HG03025 (cell line): ENCODE results near the gene PALLD.
A peak's percentile ranks its signal among the peaks of the same experiment; 100 is the strongest.

Experiments used
- ATAC-seq: cut with Tn5 transposase; IDR thresholded peaks from one replicate; pipeline ENCODE4 v1.9.1; 2021; ENCODE audit warnings: mild to moderate bottlenecking, moderate library complexity; ENCODE audit not compliant: unreplicated experiment, low FRiP score

PALLD gene

DNA sequence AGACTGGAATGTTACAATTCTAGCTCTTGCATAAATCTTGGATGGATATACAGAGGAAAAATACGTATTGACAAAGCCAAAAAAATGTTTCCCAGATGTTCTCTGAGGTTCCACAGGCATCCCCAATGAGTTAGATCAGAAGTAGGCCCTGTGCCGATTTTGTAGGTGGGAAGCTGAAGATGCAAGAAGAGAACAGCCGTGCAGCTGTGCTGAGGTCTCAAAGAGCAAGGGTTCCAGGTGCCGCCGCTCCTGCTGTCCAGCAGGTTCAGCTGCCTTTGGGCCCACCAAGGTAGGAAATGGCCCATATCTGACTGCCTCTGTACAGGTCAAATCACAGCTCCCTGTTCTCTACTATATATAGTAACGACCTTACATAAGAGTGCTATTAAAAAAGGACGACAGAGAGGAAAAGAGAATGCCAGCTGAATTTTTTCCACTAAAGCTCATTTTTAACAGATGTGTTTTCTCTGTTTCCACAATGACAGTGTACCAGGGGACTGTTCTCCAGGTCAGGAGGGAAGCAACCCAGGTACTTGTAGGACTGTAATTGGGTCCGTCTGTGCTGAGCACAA, 357.6 kb downstream of the PALLD start:
- no peak for ATAC-seq

DNA sequence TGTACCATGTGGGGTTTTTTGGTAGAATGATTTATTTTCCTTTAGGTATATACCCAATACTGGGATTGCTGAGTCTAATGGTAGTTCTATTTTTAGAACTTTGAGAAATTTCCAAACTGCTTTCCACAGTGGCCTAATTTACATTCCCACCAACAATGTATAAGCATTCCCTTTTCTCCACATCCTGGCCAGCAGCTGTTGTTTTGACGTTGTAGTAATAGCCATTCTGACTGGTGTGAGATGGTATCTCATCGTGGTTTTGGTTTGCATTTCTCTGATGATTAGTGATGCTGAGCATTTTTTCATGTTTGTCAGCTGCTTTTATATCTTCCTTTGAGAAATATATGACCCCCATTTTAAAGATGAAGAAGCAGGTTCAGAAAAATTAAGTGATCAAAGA, 359.5 kb downstream of the PALLD start:
- no peak for ATAC-seq

DNA sequence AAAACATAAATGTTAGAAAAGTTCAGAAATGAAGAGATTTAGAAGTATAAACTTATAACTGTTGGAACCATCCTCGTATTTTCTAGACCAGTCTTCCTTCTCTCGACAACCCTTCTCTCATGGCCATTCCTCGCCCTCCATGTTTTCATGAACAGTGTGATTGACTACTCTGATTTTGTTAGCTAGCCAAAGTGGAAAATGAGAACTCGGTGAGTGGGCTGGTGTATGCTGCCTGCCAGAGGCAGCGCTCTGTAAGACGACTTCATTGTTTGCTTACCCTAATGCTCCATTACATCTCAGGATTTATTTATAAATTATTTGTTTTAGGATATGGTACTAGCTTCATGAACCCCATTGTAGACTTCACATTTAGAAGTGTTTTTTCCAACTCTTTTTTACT, 360.2 kb downstream of the PALLD start:
- ATAC-seq, result no peak

DNA sequence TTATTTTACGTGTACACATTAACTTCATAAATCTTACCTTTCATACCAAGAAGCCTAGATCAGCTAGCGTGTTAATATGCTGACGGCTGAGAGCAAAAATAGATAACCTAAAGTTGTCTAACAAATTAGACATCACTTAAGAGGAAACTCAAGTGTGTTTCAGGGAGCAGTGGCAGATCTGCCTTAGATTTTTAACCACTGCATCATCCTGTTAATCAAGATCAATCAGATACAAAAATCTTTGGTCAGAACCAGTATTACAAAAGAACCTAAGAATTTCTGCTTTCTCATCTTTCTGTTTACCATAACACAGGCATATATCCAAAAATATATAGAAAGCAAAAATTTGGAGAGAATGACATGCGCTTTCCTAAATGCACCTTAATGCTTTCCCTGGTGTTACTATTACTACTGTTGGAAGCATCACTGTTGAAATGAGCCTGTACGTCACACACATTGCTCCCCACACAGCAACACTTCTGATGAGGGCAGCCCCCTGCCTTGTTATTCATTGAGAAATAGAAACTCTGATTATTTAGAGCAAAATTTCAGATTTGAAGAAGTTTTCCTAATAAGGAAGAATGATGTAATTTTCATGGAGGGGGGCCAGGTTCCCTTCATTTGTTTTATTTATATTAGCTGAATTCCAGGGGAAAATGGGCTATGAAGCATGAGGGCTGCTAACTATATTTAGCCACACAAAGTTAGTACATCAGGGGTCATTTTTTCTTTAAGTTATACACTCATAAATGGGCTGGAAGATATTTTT, 360.9 kb downstream of the PALLD start:
- no peak for ATAC-seq

DNA sequence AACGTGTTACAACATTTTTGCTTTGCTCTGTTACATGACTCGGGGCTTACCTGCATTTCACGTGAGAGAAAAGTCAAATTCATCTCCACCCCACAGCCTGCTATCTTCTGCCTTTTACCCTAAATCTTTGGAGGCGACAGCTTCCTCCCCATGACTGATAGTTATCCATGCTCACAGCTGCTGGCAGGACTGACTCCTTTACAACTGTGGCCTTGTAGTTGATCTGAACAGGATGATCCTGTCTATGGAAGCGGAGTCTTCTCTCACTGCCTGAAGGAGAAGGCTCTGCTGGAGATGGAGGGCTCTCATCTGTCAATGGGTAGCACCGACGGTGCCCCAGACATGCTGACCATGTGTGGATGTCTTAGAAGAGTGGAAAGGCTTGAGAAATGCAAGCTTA, 362.2 kb downstream of the PALLD start:
- ATAC-seq, result no peak

DNA sequence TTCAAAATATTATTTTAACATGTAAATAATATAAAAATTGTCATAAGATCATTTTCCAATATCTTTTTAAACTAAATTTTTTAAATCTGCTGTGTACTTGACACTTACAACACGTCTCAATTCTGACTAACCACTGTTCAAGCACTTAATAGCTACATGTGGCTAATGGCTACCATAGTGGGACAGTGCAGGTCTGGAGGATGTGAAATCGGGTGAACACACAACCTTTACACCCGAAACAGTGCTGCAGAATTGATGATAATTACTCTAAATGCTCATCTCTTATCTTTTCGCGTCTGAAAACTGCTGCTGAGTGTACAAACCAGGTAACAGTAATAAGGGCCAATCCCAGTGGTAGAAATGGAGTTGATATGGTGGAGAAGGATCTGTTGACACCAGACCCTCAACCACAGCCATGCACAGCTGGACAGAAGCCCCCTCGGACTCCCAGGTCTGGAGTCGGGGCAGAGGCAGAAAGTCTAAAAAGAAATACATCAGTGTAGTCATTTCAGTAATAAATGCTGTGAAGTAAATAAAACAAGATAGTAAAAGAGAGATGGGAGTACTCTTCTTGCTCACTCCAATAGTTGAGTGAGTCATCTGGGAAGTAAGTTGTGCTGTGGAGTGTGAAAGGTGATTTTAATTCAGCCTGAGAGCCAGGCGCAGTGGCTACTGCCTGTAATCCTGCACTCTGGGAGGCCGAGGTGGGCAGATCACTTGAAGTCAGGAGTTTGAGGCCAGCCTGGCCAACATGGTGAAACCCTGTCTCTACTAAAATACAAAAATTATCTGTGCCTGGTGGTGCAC, 363.2 kb downstream of the PALLD start:
- ATAC-seq, result peak; percentile 87

DNA sequence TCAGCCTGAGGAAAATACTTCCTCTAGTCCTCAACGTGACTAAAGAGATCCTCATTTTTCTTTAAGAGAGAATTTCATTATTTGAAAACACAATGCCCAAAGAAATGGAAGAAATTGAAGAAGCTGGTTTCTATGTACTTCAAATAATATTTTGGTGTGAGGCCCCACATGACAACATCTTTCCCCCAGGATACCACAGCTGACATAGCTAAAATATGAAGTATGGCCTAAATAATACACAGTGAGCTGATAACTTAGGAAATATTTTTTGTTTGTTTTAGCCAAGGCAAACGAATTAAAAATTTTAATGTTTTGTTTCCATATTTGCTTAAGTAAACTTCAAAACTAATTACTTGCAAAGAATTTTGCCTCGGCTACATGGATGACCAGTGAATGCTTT, 364.0 kb downstream of the PALLD start:
- ATAC-seq, result no peak

DNA sequence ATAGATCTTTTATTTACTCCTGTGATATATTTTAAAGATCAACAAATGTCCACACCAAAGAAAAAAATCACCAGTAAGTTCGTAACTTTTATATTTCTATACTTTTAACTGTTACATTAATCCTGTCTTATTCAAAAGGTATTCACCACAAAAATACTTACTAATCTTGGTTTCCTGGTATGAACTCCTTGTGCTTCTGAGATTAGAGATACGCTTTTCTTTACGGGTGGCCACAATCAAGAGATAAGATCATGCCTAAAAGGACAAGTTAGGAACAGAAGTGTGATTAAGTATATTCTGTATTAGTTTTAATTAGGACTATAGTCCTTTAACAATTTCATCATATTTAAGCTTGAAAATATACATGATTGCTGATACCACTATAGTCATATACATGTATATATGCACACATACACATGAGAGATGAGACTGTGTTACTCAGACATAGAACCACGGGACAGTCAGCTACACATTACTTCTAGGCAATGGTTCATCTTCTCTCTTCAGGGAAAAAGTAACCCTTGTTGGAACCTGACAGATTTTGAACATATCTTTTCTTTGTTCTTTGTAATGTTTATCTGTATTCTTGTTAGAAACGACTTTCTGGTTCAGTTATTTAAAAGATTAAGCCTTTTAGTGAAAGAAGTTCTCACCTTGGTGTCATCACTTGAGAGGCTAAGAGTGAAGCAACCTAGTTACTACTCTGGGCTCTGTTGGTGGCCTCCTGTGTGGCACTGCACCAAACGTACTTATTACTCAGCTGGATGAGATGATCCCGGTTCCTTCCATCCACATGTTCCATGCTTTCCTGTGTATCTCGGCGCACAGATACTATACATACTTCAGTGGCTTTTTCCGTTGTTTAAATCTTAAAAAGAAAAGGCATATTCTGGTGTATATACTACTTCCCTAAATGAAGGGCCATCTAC, 367.1 kb downstream of the PALLD start:
- no peak for ATAC-seq

DNA sequence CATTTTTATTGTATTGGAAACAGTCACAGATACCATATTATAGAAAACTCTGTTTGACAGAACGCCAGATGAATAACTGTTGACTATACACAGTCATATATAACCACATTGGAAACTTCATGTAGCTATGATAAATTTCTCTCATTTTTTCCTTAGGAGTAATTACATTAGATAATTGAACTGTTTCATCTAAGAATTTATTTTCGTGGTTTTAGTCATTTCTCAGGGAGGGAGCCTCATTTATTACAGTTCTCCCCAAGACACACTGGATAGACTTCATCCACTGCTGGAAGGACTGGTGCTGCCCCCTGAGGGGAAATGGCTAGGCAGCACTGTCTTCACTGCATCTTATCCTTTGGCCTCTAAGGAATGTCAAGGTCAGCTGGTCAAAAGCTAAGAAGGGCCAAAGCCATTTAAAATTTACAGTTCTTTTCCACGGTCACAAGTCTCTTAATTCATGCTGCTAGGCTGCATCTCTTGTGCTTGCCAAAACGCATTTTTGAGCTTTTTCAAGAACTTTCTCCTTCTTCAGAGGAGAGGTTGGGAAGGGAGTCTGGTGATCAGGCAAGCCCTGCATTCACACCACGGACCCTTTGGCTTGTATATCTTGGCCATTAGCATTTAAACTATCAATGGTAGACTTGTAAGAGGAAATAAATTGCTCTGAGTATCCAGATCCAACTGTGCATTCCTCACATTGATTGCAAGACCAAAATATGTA, 368.1 kb downstream of the PALLD start:
- ATAC-seq, result no peak

DNA sequence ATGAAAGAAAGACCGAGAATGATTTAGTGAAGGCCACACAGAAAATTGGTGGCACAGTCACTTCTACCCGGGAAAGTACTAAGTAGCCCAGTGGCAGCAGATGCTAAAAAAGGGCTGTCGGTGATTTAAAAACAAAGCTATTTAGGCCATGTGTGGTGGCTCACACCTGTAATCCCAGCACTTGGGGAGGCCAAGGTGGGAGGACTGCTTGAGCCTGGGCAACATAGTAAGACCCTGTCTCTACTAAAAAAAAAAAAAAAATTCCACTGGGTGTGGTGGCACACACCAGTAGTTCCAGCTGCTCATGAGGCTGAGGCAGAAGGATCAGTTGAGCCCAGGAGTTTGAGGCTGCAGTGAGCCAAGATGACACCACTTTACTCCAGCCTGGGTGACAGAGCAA, 369.0 kb downstream of the PALLD start:
- ATAC-seq, result no peak

DNA sequence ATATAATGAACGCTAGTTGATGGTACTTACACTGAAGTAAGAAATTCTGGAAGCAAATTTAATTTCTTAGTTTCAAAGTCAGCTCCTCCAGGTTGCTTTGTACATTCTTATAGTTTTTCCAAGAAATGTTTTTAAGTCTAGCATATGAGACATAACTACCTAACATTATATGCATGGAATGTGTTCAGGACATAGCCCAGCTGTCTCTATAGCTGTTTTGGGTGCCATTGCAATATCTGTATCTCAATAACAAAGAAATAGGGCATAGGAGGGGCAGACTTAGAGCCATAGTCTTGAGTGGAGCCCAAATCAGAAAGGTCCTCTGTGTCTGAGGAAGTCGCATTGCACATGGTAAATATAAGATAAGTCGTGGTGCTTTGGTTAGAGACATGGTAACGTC, 369.8 kb downstream of the PALLD start:
- no peak for ATAC-seq

DNA sequence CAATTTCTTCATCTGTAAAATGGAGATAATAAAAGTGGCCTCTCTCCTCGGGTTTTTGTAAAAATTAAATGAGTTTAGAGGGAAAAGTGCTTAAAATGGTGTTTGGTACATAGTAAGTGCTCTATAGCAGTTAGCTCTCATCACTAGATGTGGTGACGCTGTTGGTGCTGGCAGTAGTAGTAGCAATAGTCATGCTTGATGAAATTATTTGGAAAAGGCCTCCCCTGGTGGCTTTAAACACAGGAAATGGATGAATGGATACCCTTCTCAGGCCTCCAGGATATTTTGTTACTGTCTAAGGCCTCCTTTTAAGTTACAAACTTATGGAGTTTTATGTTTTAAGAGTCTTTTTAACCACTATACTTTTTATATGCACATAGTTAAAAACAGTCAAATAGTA, 370.3 kb downstream of the PALLD start:
- no peak for ATAC-seq

DNA sequence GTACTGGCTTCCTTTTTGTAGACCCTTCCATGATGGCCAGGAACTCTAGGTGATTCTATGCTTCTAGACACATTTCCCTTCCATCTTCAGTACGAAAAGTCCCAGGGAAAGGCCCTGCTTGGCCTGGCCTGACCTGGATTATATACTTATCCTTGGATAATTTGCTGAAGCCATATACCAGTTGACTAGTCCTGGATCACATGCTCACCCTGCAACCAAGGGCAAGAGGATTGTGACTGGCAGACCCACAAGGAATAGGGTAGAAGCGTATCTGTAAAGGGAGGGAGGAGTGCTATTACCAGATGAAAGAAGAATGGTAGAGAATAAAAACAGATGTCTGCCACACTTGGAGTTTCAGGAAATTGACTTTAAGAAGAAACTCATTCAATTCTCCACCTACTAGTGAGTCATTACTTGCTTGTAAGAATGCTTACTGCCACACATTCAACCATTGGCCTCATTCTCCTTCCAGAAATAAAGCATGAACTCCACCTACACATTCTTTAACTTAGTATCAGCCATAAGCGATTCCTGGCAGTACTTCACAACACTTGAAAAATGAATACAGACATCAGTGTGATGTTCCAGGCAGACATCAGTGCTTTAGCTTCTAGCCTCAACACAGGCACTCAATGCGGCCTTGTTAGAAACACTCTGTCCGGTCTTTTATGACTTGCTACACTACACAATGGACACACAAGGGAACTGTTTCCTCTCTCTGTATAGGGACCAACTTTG, 371.4 kb downstream of the PALLD start:
- ATAC-seq, result no peak

DNA sequence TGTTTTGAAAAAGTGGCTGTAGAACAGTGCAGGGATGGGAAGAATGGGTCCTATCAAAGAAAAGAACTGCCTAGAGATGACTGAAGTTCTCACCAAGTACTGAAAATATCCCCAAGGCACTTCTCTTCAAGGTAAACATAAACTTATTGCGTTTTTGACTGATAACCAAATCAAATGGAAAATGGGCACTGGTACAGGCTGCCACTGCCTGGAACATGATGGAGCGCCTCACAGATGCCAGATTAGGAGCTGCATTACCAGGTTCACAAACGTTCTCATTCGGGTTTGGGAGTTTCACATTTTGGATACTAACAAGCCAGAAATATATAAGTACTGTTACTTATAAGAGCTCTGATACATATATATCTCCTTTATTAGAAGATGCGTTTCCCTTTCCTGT, 371.9 kb downstream of the PALLD start:
- ATAC-seq, result no peak

DNA sequence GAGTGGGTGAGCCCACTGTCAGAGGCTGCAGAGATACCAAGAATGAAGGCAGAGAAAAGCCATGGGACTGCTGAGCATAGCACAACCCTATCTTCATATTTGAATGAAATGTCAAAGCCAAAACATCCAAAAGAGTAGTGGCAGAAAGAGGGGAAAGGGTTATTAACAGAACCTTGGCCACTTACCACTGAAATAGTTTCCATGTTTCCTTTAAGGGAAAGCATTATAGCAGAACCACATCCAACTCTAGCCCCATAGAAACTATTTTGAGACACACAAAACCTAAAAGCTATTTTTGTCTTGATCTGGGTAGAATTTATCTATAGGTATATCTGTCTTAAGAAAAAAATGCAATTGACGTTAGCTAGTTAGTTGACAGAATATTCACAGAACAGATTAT, 373.2 kb downstream of the PALLD start:
- ATAC-seq, result no peak

DNA sequence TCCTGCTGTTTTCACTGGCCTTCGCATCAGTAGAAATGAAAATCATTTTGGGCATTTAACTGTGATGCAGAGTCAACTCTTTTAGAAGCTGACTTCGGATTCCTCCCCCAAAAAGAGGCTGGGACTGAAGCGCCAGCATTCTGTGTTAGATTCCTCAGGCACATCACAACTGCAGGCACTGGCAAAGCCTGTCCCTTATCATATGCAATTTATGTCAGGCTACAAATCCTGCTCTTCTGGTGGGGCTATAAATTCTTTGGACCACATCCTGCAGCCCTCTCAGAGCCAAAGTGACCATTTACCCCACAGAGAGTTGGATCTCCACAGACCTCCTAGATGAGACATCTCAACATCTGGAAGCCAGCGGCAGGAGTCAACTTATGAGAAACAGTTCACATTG, 374.8 kb downstream of the PALLD start:
- ATAC-seq, result no peak

DNA sequence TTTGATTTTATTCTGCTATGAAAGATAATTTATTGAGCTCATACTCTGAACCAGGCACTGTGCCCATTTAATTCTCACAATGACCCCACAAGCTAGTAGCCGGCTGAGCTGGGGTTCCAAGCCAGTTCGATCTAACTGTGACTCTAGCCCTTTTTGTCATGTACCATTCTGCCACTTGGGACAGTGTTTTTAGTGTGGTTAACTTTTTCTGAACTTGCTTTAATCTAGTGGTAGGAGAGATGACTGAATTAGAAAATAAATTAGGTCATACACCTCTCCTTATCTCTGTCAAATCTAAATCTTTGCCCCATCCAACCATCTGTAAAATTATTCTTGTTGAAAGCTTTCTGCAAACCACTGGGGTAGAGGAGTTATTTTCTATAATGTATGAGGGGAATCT, 377.2 kb downstream of the PALLD start:
- no peak for ATAC-seq

DNA sequence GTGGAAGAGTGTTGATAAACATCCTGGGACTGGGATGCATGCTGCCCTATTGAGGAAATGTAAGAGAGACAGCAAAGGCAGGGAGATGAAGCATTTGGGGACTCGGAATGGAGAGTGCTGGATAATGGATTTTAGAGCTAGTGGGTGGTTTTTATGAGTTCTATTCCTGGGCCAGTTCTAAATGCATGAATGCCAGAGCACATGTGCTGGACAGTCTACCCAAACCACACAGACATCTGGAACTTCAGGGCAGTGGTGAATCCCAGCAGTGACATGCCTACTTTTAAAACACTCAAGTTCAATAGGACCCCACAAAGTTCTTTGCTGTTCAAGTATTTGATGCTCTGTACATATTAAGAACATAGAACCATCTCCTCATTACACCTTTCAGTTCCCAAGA, 379.3 kb downstream of the PALLD start:
- ATAC-seq, result no peak
